SK-N-SH treated with all-trans-retinoic acid at 6 μM for 48 hours (cell line): ENCODE results near the gene KSR2.
"Not testable (repeated sequence)": the region's sequence is repeated elsewhere in the genome, so short reads cannot be mapped to it uniquely, and the experiment has no call there.

ENCODE experiments used
- ATAC-seq: fragments of 200-7000 bp; cut with Tn5 transposase; 3 replicates; pipeline ENCODE4 v1.9.1; 2020; ENCODE audit warnings: mild to moderate bottlenecking, moderate library complexity
- ARNTL ChIP-seq: fragments of 450-650 bp; formaldehyde crosslinking; IDR thresholded peaks from 2 replicates; pipeline ENCODE4 v1.5.0; 2020; ENCODE audit warnings: low read depth, mild to moderate bottlenecking, moderate library complexity, borderline replicate concordance
- BACH2 ChIP-seq: fragments of 250-450 bp; sonication (Bioruptor Pico); IDR thresholded peaks from 2 replicates; pipeline ENCODE4 v1.9.0; 2021; ENCODE audit warnings: mild to moderate bottlenecking, borderline replicate concordance
- CREB5 ChIP-seq: fragments of 250-450 bp; sonication (Bioruptor Pico); IDR thresholded peaks from 2 replicates; pipeline ENCODE4 v1.5.1; 2020; ENCODE audit warnings: low read depth, mild to moderate bottlenecking, moderate library complexity
- CSDC2 ChIP-seq: fragments of 250-450 bp; sonication (Bioruptor Pico); IDR thresholded peaks from 2 replicates; pipeline ENCODE4 v1.5.0; 2020; ENCODE audit warnings: mild to moderate bottlenecking, moderate library complexity
- CSRNP3 ChIP-seq: fragments of 250-450 bp; sonication (Bioruptor Pico); IDR thresholded peaks from 2 replicates; pipeline ENCODE4 v1.5.1; 2021; ENCODE audit warnings: mild to moderate bottlenecking, moderate library complexity
- ESRRG ChIP-seq: fragments of 250-450 bp; sonication (Bioruptor Pico); IDR thresholded peaks from 2 replicates; pipeline ENCODE4 v1.6.1; 2021; ENCODE audit warnings: mild to moderate bottlenecking
- GLIS3 ChIP-seq: fragments of 250-450 bp; sonication (Bioruptor Pico); IDR thresholded peaks from 2 replicates; pipeline ENCODE4 v1.5.0; 2020; ENCODE audit warnings: mild to moderate bottlenecking, moderate library complexity
- ISL1 ChIP-seq: fragments of 250-450 bp; sonication (Bioruptor Pico); IDR thresholded peaks from 2 replicates; pipeline ENCODE4 v2.1.2; 2022; ENCODE audit warnings: mild to moderate bottlenecking, moderate library complexity
- OSR1 ChIP-seq: fragments of 250-450 bp; sonication (Bioruptor Pico); IDR thresholded peaks from 2 replicates; pipeline ENCODE4 v1.8.0; 2022; ENCODE audit warnings: moderate library complexity, mild to moderate bottlenecking, inconsistent platforms
- PATZ1 ChIP-seq: fragments of 250-450 bp; sonication (Bioruptor Pico); IDR thresholded peaks from 2 replicates; pipeline ENCODE4 v1.8.0; 2020; ENCODE audit warnings: mild to moderate bottlenecking, moderate library complexity, borderline replicate concordance
- POU6F1 ChIP-seq: fragments of 250-450 bp; sonication (Bioruptor Pico); IDR thresholded peaks from 2 replicates; pipeline ENCODE4 v1.8.0; 2021; ENCODE audit warnings: low read depth, mild to moderate bottlenecking, moderate library complexity, borderline replicate concordance
- PPARA ChIP-seq: fragments of 250-450 bp; sonication (Bioruptor Pico); IDR thresholded peaks from 2 replicates; pipeline ENCODE4 v1.5.0; 2020; ENCODE audit warnings: mild to moderate bottlenecking, borderline replicate concordance
- RARB ChIP-seq: fragments of 250-450 bp; sonication (Bioruptor Pico); IDR thresholded peaks from 2 replicates; pipeline ENCODE4 v1.8.0; 2021; ENCODE audit warnings: mild to moderate bottlenecking, moderate library complexity
- SNAI2 ChIP-seq: fragments of 250-450 bp; sonication (Bioruptor Pico); IDR thresholded peaks from 2 replicates; pipeline ENCODE4 v1.5.0; 2020; ENCODE audit warnings: mild to moderate bottlenecking, moderate library complexity
- TCF4 ChIP-seq: fragments of 250-450 bp; sonication (Bioruptor Pico); IDR thresholded peaks from 2 replicates; pipeline ENCODE4 v1.8.0; 2021; ENCODE audit warnings: mild to moderate bottlenecking, moderate library complexity, borderline replicate concordance
- TOX ChIP-seq: fragments of 250-450 bp; sonication (Bioruptor Pico); IDR thresholded peaks from 2 replicates; pipeline ENCODE4 v1.8.0; 2021; ENCODE audit warnings: mild to moderate bottlenecking, moderate library complexity, borderline replicate concordance
- TSHZ2 ChIP-seq: fragments of 250-450 bp; sonication (Bioruptor Pico); IDR thresholded peaks from 2 replicates; pipeline ENCODE4 v1.5.0; 2020; ENCODE audit warnings: mild to moderate bottlenecking, moderate library complexity
- ZC3H10 ChIP-seq: fragments of 250-450 bp; sonication (Bioruptor Pico); IDR thresholded peaks from 2 replicates; pipeline ENCODE4 v1.5.1; 2021; ENCODE audit warnings: mild to moderate bottlenecking, moderate library complexity
- ZFP3 ChIP-seq: fragments of 250-450 bp; sonication (Bioruptor Pico); IDR thresholded peaks from 2 replicates; pipeline ENCODE4 v1.5.0; 2020; ENCODE audit warnings: mild to moderate bottlenecking, moderate library complexity
- ZFP30 ChIP-seq: fragments of 450-650 bp; formaldehyde crosslinking; IDR thresholded peaks from 2 replicates; pipeline ENCODE4 v1.5.0; 2022; ENCODE audit warnings: mild to moderate bottlenecking, moderate library complexity
- ZNF565 ChIP-seq: fragments of 450-650 bp; formaldehyde crosslinking; conservative IDR thresholded peaks from 2 replicates; pipeline ENCODE4 v1.5.0; 2020; ENCODE audit warnings: low read depth, mild to moderate bottlenecking, moderate library complexity
- ZNF8 ChIP-seq: fragments of 450-650 bp; formaldehyde crosslinking; IDR thresholded peaks from 2 replicates; pipeline ENCODE4 v1.5.0; 2020; ENCODE audit warnings: mild to moderate bottlenecking, moderate library complexity

Gene KSR2

GRCh38 chr12:117861691-117862090 lies 107.1 kb downstream of the KSR2 start:
- no peak for ATAC-seq
- TF ChIP-seq RARB (CRISPR knock-in tag) (no peak), BACH2 (no peak), CSRNP3 (CRISPR knock-in tag) (no peak), GLIS3 (no peak)
- TF ChIP-seq, all 23 proteins: peak for 0

- ATAC-seq = not testable (repeated sequence)
These were observed 108.0 kb downstream of the KSR2 start for GRCh38 chr12:117860787-117861290.

GRCh38 chr12:117860111-117860510 lies 108.7 kb downstream of the KSR2 start:
- TF ChIP-seq ZNF565 (CRISPR knock-in tag) = no peak
- no peak for TF ChIP-seq ESRRG (CRISPR knock-in tag)
- TF ChIP-seq PATZ1 = no peak
- TF ChIP-seq ZNF8 (CRISPR knock-in tag) = no peak
- no peak for TF ChIP-seq TCF4 (CRISPR knock-in tag)
- TF ChIP-seq CSDC2 = no peak
- no peak for TF ChIP-seq TOX
- TF ChIP-seq OSR1 = no peak
- TF ChIP-seq POU6F1 (CRISPR knock-in tag) = no peak
- no peak for TF ChIP-seq CREB5 (CRISPR knock-in tag)
- no peak for TF ChIP-seq SNAI2 (CRISPR knock-in tag)
- no peak for TF ChIP-seq PPARA (CRISPR knock-in tag)
- TF ChIP-seq ZFP30 (CRISPR knock-in tag) = no peak
- TF ChIP-seq ZC3H10 (CRISPR knock-in tag) = no peak
- TF ChIP-seq ZFP3 = no peak
- no peak for TF ChIP-seq TSHZ2 (CRISPR knock-in tag)
- TF ChIP-seq RARB (CRISPR knock-in tag) = no peak
- no peak for TF ChIP-seq ARNTL (CRISPR knock-in tag)
- TF ChIP-seq ISL1 (CRISPR knock-in tag) = no peak
- no peak for TF ChIP-seq CSRNP3 (CRISPR knock-in tag)
- no peak for ATAC-seq
